ENCODE results near the gene C4orf50. TPM values are rescaled to one million over a fixed set of nuclear protein-coding genes. Genes with fewer than 3 reads are reported as not detected.

Gene C4orf50
- total RNA-seq, 4 donors from 2014 or later: 0.14 to 4.9 (median 0.32) TPM; not detected in 1

GRCh38 chr4:5921981-5922380 is 96.2 kb downstream of the C4orf50 start:
- in situ Hi-C loops (cut with MboI; ENCODE audit: low pct_ligation_motif_present in 1 of 4, low pct_unique_long_range_greater_than_20kb in 1 of 4, low sequenced_read_pairs in 3 of 4): no loop called here
- peaks cover 12% of the 10 kb centered on the region for H3K27me3 ChIP-seq
- H3K36me3 ChIP-seq: no peaks in the 10 kb centered on the region
- H3K4me3 ChIP-seq: no peak overlapping the region
- intact Hi-C loops (cut with DNase I; ENCODE audit: low total_unique reads): no loop called here
- no peak overlapping the region for H3K27ac ChIP-seq
- TF ChIP-seq POLR2A (IDR thresholded peaks at IDR 0.05): no peak
- no peak for TF ChIP-seq EP300 (IDR thresholded peaks at IDR 0.05; ENCODE audit: low read depth)
- no peak for TF ChIP-seq POLR2AphosphoS5 (IDR thresholded peaks at IDR 0.05)
- TF ChIP-seq, protein P1, sequence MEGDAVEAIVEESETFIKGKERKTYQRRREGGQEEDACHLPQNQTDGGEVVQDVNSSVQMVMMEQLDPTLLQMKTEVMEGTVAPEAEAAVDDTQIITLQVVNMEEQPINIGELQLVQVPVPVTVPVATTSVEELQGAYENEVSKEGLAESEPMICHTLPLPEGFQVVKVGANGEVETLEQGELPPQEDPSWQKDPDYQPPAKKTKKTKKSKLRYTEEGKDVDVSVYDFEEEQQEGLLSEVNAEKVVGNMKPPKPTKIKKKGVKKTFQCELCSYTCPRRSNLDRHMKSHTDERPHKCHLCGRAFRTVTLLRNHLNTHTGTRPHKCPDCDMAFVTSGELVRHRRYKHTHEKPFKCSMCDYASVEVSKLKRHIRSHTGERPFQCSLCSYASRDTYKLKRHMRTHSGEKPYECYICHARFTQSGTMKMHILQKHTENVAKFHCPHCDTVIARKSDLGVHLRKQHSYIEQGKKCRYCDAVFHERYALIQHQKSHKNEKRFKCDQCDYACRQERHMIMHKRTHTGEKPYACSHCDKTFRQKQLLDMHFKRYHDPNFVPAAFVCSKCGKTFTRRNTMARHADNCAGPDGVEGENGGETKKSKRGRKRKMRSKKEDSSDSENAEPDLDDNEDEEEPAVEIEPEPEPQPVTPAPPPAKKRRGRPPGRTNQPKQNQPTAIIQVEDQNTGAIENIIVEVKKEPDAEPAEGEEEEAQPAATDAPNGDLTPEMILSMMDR (IDR thresholded peaks at IDR 0.05): no peak
- no peaks in the 10 kb centered on the region for H3K4me1 ChIP-seq
- H3K9me3 ChIP-seq: no peaks in the 10 kb centered on the region
- no peak for DNase-seq
- WGBS, 2 donors (ENCODE audit: low coverage in 1 of 2): 33 to 62% methylated on average over 4 to 6 of the region's 6 CpGs

GRCh38 chr4:5921101-5921980 is 96.9 kb downstream of the C4orf50 start:
- DNase-seq: no peak
- 24 to 38% methylated on average over 3 to 16 of the region's 16 CpGs for WGBS, 2 donors (ENCODE audit: low coverage in 1 of 2)
- no peaks in the 10 kb centered on the region for H3K9me3 ChIP-seq
- H3K4me1 ChIP-seq: no peaks in the 10 kb centered on the region
- H3K27me3 ChIP-seq: peaks cover 12% of the 10 kb centered on the region
- H3K27ac ChIP-seq: no peak overlapping the region
- no peaks in the 10 kb centered on the region for H3K36me3 ChIP-seq
- intact Hi-C loops (cut with DNase I; ENCODE audit: low total_unique reads) (no loop called here), in situ Hi-C loops (cut with MboI; ENCODE audit: low pct_ligation_motif_present in 1 of 4, low pct_unique_long_range_greater_than_20kb in 1 of 4, low sequenced_read_pairs in 3 of 4) (no loop called here)
- TF ChIP-seq, protein P1 (IDR thresholded peaks at IDR 0.05): no peak
- no peak for TF ChIP-seq POLR2AphosphoS5 (IDR thresholded peaks at IDR 0.05)
- no peak for TF ChIP-seq POLR2A (IDR thresholded peaks at IDR 0.05)
- no peak for TF ChIP-seq EP300 (IDR thresholded peaks at IDR 0.05; ENCODE audit: low read depth)
- H3K4me3 ChIP-seq: no peak overlapping the region

- H3K27ac ChIP-seq: no peak overlapping the region
- no peak for DNase-seq
- intact Hi-C loops (cut with DNase I; ENCODE audit: low total_unique reads) (no loop called here), in situ Hi-C loops (cut with MboI; ENCODE audit: low pct_ligation_motif_present in 1 of 4, low pct_unique_long_range_greater_than_20kb in 1 of 4, low sequenced_read_pairs in 3 of 4) (no loop called here)
- H3K4me1 ChIP-seq: no peaks in the 10 kb centered on the region
- H3K27me3 ChIP-seq: peaks cover 12% of the 10 kb centered on the region
- no peak overlapping the region for H3K4me3 ChIP-seq
- H3K9me3 ChIP-seq: no peaks in the 10 kb centered on the region
- 68 to 75% methylated on average over 1 to 7 of the region's 7 CpGs for WGBS, 2 donors (ENCODE audit: low coverage in 1 of 2)
- TF ChIP-seq EP300 (IDR thresholded peaks at IDR 0.05; ENCODE audit: low read depth): no peak
- no peak for TF ChIP-seq POLR2AphosphoS5 (IDR thresholded peaks at IDR 0.05)
- no peak for TF ChIP-seq POLR2A (IDR thresholded peaks at IDR 0.05)
- TF ChIP-seq, protein P1 (IDR thresholded peaks at IDR 0.05): no peak
- no peaks in the 10 kb centered on the region for H3K36me3 ChIP-seq
Measured at GRCh38 chr4:5919571-5919970, 98.7 kb downstream of the C4orf50 start.

DNA sequence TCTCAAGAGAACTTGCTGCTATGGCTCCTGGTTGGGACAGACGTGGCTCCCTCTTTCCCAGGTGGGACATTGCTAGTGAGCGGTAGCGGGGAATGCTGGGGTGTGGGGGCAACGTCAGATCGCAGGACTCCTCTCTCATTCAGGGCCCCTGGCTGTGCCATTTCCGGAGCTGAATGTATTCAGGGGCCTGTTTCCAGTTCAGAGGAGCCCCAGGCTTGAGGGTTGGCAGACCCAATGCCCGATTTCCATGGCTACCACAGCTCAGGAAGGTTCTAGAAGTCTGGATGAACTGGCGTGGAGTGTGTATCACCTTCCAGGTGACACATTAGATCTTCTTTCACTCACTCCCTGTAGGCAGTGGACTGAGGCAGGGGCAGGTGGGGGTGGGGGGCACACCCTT is 99.2 kb downstream of the C4orf50 start:
- no peak overlapping the region for H3K4me3 ChIP-seq

More for the DNA sequence above, 99.2 kb downstream of the C4orf50 start:
- in situ Hi-C loops (cut with MboI; ENCODE audit: low pct_ligation_motif_present in 1 of 4, low pct_unique_long_range_greater_than_20kb in 1 of 4, low sequenced_read_pairs in 3 of 4) (no loop called here), intact Hi-C loops (cut with DNase I; ENCODE audit: low total_unique reads) (no loop called here)
- TF ChIP-seq EP300 (IDR thresholded peaks at IDR 0.05; ENCODE audit: low read depth) (no peak), POLR2A (IDR thresholded peaks at IDR 0.05) (no peak), POLR2AphosphoS5 (IDR thresholded peaks at IDR 0.05) (no peak)
- TF ChIP-seq, protein P1 (IDR thresholded peaks at IDR 0.05): no peak
- Histone ChIP-seq H3K27ac (no peak overlapping the region), H3K36me3 (no peaks in the 10 kb centered on the region), H3K9me3 (no peaks in the 10 kb centered on the region), H3K4me1 (no peaks in the 10 kb centered on the region), H3K27me3 (peaks cover 9% of the 10 kb centered on the region)
- WGBS, 2 donors (ENCODE audit: low coverage in 1 of 2): 71% methylated on average over 8 of the region's 8 CpGs; no CpG with 5 or more reads in 1 of the 2 donors
- no peak for DNase-seq
